HG03095 (cell line): Measurements from ENCODE around the gene GRHL1.
"Not testable (repeated sequence)": the region's sequence is repeated elsewhere in the genome, so short reads cannot be mapped to it uniquely, and the experiment has no call there.

ENCODE experiments used
- ATAC-seq: cut with Tn5 transposase; IDR thresholded peaks from one replicate; pipeline ENCODE4 v1.9.1; 2021; ENCODE audit warnings: moderate library complexity; ENCODE audit not compliant: unreplicated experiment

Gene GRHL1

GRCh38 chr2:9951522-9952285 is at the start of gene GRHL1:
GRHL1 (plus strand) TSS chr2:9951693; CDS start chr2:9951834, 141 bp downstream.
- ATAC-seq: peak; percentile 96

GRCh38 chr2:9905413-9905812 is 46.1 kb upstream of the GRHL1 start:
- ATAC-seq: no peak

- no peak for ATAC-seq
Measured at GRCh38 chr2:9907402-9907801, 44.1 kb upstream of the GRHL1 start.

DNA sequence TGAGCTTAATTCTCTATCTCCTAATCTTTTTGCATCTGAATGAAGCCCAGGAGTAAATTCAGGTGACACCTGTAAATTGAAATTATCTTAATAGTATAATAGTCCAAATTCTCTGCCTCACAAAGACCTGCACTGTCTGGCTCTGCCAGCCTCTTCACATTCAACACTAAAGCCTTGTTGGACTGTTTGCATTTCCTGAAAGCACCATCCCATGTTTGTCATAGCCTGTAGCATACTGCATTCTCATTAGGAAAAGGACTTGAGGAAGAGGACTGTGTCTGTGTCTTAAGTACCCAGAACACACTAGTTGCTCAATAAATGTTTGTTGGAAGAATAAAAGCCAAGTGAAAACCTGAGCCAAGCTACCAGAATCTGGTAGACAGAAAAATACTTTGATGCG is 42.9 kb upstream of the GRHL1 start:
- no peak for ATAC-seq

DNA sequence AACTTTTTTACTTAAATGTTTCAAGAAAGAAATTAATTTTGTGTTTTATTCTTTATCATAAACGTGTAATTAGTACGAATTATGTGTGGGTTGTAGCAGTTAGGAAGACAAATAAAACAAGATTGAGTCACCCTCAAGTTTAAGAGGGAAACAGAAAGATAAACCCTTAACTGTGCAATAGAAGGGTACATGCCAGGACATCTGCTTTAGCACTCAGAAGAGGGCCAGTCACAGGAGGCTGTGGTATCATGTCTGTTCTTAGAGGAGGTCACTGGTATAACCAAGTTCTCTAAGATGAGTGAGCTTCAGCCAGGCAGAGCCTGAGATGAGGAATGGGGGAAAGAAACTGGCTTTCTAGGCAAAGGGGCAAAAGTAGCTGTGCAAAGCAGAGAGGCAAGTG is 42.4 kb upstream of the GRHL1 start:
- ATAC-seq: no peak

DNA sequence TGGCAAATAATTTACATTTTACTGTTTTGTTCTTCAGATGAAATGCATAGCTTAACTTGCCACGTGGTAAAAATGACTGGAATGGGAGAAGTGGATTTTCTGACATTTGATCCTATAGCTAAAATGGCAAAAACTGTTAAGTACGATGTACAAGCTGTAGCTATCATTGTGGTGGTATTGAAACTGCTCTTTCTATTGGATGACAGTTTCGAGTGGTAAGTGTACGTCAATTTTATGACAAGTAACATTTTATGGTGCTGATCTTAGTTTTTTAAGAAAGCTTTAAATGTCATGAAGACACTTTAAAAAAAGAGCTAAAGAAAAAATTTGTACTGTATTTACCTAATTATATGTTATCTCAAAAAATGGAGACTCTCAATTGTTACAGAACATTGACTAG is 40.8 kb upstream of the GRHL1 start:
- no peak for ATAC-seq

GRCh38 chr2:9912468-9912867 is 39.0 kb upstream of the GRHL1 start:
- ATAC-seq: no peak

DNA sequence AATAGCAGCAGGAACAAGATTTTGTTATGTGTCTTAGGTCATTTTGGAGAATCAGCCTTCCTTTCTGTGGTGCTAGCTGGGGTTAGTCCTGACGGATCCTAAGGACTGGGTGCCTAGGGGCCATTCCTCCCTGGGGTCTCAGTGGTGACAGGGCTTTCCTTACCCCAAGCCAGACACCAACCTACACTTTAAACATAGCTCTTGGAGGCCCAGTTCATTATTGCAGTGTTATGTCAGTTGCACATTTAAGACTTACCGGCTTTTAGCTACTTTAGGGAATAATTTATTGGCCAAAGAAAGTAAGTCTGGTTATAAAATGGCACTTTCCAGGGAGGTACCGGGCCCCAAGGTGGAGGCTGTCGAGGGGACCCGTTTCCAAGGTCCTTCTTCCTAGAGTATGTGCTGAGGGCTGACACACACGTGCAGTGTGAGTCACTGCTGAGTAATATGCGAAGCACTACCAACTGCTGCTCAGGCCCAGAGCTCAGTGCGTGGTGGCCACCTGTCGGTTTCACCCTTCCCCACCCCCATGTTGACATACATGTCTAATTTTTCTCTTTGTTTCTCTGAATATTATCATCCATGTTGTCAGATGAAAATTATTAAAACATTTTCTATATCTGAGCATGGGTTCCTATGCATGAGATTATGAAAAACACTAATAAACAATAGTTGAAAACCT is 37.0 kb upstream of the GRHL1 start:
- peak; percentile 99 for ATAC-seq

DNA sequence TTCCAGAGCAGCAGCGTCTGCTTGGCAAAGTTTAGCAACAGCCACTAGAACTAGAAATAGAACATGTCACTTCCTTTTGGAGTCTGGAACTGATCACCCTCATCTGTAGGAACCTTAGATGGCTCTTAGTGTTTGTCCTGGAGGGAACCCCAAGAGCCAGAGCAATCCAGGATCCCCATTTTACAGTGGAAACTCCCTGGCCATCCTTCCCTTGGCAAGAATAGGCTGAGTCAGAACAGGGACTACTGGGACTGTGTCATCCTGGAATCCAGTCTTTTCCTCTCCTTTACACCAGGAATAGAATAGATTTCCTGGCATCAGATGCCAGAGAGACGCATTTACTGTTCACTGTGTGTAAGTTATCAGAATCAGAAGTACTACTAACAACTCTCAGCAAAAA is 33.2 kb upstream of the GRHL1 start:
- ATAC-seq: no peak

- no peak for ATAC-seq
Measured at GRCh38 chr2:9919512-9919911, 32.0 kb upstream of the GRHL1 start.

DNA sequence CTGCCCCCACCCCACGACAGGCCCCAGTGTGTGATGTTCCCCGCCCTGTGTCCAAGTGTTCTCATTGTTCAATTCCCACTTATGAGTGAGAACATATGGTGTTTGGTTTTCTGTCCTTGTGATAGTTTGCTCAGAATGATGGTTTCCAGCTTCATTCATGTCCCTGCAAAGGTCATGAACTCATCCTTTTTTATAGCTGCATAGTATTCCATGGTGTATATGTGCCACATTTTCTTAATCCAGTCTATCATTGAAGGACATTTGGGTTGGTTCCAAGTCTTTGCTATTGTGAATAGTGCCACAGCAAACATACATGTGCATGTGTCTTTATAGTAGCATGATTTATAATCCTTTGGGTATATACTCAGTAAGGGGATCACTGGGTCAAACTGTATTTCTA is 24.5 kb upstream of the GRHL1 start:
- ATAC-seq: not testable (repeated sequence)

DNA sequence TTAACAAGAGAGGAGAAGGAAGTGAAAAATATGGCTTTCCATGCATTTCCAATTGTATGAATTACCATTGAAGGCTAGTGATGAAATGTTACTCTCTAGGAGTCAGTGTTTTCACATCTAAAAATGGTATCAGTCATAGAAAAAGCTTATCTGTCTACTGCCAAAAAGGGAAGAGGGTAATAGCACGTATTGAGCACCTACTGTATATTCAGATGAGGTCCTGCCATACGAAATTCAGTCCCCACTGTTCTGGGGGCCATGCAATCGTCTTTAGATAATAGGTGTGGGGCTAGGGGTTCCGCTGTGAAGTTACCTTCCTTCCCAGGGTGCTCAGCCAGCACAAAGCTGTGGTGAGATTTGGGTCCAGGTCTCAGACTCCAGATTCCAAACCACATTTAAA is 14.2 kb upstream of the GRHL1 start:
- no peak for ATAC-seq

GRCh38 chr2:9937968-9938367 is 13.5 kb upstream of the GRHL1 start:
- no peak for ATAC-seq

DNA sequence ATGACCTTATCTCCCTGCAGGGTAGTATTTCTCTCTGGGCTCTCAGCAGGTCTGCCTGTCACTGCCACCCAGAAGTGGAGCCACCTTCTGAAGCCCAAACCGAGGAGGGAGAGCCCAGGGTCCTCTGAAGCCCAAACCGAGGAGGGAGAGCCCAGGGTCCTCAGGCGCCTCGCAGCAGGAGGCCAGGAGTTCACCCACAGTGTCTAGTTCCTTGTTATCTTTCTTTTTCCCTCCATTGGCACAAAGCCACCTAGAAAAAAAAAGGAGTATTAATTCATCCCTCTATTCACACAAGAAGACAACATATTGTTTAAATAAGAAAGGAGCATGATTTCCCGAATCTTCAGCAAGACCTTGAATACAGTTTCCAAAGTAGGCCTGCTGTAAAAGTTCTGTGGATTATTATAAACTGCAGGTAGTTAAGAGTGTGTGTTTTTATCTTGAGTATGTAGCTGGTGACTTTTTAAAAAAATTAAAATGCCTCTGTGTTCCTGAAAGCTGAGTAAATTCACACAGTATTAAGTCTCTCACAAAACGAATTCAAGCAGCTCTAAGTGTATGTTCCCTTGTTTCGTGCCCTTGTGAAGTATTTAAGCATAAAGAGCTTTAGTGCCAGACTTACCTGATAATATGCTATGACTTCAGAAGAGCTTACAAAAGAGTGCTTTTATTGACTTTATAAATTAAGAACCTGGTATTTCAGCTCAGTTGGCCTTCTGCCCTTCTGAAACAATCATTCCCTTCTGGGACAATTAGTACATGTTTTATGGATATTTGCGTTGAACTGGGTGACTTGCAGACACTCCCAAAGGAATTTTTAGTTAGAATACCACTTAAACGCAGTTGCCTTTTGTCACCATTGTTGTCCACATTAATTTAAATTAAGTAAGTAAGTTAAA is 11.7 kb upstream of the GRHL1 start:
- ATAC-seq: no peak

DNA sequence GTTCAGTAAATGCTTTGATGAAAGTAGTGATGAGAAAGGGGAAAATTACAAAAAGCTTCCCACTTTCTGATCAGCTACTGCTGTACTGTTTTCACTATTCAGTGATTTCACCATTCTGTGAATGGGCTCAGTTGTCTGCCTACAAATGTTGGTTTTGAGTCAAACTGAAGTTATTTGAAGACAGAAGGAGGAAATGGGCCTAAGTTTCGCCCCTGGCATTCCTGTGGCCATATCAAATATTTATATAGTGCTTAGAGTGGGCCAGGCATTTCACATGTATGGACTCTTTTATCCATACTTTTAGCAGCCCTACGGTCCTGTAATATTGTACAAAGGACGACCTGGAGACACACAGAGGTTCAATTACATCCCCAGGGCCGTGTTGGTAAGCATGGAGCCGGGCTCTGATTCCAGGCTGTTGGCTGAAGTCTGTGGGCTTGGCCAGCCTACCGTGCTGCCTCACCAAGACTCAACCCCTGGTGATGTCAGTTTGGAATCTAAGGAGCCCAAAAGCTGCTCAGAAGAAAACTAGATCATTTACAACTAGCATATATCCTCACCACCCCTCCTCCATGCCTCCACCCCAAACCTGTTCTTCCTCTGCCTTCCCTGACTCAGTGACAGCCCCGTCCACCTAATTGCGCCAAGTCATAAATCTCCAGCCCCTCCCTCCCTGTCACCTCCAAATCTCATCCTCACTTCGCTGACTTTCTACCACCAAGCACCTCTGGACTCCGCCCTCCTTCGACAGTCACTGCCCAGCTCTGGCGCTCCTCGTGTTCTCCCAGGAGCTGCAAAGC is 10.1 kb upstream of the GRHL1 start:
- ATAC-seq: no peak

- no peak for ATAC-seq
Measured at GRCh38 chr2:9941996-9942390, 9.5 kb upstream of the GRHL1 start.

DNA sequence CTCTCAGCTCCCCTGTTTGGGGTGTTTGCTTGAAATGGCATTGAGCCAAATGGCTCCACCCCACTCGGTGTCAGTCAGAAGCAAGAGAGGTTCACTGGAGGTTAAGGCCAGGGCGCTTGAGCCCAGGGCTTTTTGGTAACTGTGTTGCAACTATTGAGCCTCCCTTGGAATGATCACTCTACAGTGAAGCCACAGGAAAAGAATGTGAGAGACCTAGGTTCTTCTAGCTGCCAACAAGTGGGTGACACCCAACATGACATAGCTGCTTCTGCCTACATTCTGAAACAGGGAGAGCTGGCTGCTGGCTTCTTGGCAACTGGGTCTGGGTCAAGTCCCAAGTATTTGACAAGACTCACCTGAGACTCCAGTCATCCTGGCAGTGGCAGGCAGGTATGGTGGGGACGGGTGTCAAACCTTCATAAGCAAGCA is 7.1 kb upstream of the GRHL1 start:
- no peak for ATAC-seq

DNA sequence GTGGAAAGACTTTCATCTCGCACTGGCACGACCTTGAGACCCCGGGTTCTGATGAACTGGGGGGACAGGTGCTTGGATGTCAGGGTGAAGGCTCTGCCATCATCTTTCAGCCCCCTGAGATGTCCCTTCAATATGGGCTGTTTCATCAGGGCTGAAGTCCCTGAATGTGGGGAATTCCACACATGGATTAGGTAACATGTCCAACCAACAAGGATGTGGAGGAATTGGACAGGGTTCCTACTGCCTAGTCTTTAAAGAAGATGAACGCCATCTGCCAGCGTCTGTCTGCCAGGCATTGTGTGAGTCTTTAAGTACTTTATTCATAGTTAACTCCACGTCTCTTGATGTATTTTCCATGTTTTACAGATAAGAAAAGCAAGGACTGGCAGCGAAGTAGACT is 5.9 kb upstream of the GRHL1 start:
- ATAC-seq: no peak

DNA sequence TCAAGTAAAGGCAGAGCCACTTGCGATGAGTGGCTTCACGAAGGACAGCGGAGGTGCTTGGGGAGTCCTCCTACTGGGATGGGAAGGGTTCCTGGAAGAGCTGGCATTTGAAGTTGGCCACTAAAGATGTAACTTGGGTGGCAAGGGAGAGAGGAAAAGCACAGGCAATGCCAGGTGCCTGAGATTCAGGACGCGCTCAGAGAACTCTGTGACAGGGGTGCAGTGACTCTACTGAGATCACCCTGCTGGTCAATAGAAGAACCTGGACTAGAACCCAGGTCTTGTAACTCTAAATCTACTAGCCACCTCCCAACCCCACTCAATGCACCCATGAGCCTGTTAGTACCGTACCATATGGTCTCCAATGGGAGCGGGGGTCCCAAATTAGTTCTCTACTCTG is 5.4 kb upstream of the GRHL1 start:
- no peak for ATAC-seq

GRCh38 chr2:9946818-9947217 is 4.7 kb upstream of the GRHL1 start:
- ATAC-seq: no peak

DNA sequence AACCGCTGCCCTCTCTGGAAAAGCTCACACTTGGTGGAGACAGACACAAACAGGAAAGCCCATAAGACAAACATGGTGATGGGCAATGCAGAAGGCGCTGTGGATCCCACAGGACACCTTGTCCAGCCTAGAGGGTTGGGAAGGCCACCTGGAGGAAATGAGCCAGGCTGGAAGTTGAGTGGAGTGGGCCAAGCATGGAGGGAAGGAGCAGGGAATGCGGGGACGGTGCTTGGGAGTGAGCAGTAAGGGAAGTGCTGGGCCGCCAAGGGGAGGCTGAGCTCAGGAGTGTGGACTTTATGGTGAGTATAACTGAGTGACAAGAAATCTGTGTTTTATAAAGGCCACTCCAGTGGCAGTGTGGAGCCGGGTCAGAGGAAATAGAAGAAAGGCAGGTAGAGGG is 2.8 kb upstream of the GRHL1 start:
- no peak for ATAC-seq
